22Rv1 (cell line): ENCODE results near the gene HS6ST3.

Experiments used
- H3K27ac ChIP-seq: fragments of 450-650 bp; 2 replicates; pipeline ENCODE4 v1.5.1; 2017
- CTCF ChIP-seq: fragments of 450-650 bp; IDR thresholded peaks from 2 replicates; pipeline ENCODE4 v1.5.1; 2017; ENCODE audit warnings: mild to moderate bottlenecking
- ZFX ChIP-seq: fragments of 450-650 bp; IDR thresholded peaks from 2 replicates; pipeline ENCODE4 v1.6.1; 2017; ENCODE audit warnings: antibody characterized with exemption, borderline replicate concordance

HS6ST3 gene

GRCh38 chr13:96161141-96161540, 71.2 kb downstream of the HS6ST3 start:
- no peak overlapping the region for H3K27ac ChIP-seq
- no peak for TF ChIP-seq CTCF
- no peak for TF ChIP-seq ZFX

DNA sequence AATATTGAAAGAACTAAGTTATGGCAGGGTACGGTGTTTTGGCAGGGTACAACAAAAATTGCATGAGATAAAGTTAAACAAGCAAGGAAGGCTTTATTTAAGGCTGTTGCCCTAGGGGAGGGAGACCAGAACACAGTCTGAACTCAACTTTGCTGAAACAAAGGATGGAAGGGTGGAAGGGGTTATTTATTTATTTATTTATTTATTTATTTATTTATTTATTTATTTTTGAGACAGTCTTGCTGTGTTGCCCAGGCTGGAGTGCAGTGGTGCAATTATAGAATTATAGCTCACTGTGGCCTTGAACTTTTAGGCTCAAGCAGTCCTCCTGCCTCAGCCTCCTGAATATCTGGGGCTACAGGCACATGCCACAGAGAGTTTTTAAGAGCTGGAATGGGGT, 75.9 kb downstream of the HS6ST3 start:
- TF ChIP-seq CTCF, result no peak
- no peak for TF ChIP-seq ZFX
- no peak overlapping the region for H3K27ac ChIP-seq

DNA sequence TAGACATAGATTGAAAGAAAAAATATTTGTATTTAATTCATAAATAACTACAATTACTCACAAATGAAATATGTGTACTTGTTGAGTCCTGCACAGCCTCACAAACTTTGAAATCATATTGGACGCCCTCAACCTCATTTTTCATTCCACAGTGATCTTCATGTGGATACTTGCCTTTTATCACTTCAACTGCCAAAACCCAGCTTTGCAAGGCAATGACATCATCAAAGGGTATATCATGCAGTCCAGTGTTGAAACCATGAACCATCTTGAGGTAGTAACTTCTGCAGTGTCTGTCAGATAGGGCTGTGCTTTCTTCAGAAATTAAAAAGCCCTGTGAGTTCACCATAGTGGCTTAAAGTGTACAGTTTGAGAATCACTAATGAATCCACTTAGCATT, 82.2 kb downstream of the HS6ST3 start:
- TF ChIP-seq ZFX, result no peak
- no peak for TF ChIP-seq CTCF
- no peak overlapping the region for H3K27ac ChIP-seq

DNA sequence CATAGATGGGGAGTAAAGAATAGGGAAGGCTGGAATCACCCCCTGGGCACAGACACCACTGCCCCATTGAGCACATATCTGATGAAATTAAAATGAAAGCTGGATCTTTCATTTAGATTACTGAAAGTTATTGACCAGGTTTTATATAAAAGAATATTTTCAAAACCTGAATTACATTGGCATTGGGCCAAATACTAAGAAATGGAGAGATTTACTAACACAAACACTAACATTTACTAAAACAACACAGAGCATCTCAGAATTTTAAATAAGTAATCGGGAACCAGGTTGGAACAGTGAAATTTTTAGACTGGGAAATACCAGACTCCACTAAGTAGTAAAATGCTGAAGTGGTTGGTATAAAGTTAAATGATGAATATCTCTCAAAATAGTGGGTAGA, 88.9 kb downstream of the HS6ST3 start:
- TF ChIP-seq ZFX (no peak), CTCF (no peak)
- H3K27ac ChIP-seq, result no peak overlapping the region

DNA sequence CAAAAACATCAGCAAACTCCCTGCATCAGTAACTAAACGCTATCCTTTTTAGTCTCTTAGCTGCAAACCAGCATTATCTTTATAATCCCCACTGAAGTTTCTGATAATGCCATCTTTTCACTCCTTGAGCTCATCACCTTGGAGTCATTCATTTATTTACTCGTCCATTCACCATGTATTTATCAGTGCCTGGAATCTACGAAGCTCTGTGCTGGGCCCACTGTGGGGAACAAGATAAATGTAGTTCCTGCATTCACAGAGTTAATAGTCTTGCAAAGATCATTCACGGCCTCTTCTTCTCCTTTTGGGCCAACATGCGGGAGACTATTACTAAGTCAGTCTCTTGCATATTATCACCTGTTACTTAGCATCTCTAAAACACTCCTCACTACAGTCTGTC, 89.4 kb downstream of the HS6ST3 start:
- no peak overlapping the region for H3K27ac ChIP-seq
- TF ChIP-seq CTCF (no peak), ZFX (no peak)

DNA sequence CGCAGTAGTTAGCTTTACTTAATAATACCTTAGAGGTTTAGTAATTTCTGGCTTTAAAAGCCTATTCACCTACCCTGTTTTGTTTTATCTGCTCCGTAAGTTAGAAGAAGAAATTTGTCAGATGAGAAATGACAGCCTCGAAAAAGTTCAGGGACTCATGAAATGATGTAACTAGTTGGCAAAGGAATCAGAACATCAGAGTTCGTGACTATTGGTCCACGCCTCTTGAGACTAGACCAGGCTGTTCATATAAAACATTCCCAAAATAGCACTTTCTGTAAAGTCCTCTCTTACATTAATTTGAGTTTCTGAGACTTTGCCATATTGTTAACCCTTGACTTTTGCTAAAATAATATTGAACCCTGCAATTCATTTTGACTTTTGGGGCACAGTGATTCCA, 92.0 kb downstream of the HS6ST3 start:
- TF ChIP-seq ZFX (no peak), CTCF (no peak)
- H3K27ac ChIP-seq, result no peak overlapping the region

GRCh38 chr13:96185818-96186217, 95.9 kb downstream of the HS6ST3 start:
- no peak overlapping the region for H3K27ac ChIP-seq
- TF ChIP-seq ZFX (no peak), CTCF (no peak)
